Sigmoid colon (tissue), 7 donors: ENCODE results near the gene DDX59. TPM values are rescaled to one million over a fixed set of nuclear protein-coding genes. Genes with fewer than 3 reads are reported as not detected.
A peak's percentile ranks its signal among the peaks of the same experiment; 100 is the strongest.

Experiments used
- DNase-seq: peaks from one replicate; pipeline ENCODE4 v3.0.0-alpha.2; 2019
- H3K27ac ChIP-seq, 4 donors: fragments of 200-600 bp; sonication (generic); one replicate each; pipeline ENCODE4 v1.5.1; 2016 to 2019; ENCODE audit warnings: mild to moderate bottlenecking in 1 of 4
- H3K27me3 ChIP-seq, 3 donors: fragments of 200-600 bp; sonication (generic); one replicate each; pipeline ENCODE4 v1.5.1; 2019; ENCODE audit warnings: mild to moderate bottlenecking in 1 of 3
- H3K36me3 ChIP-seq, 4 donors: fragments of 200-600 bp; sonication (generic); one replicate each; pipeline ENCODE4 v1.5.1; 2016 to 2019
- H3K4me1 ChIP-seq, 4 donors: fragments of 200-600 bp; sonication (generic); one replicate each; pipeline ENCODE4 v1.5.1; 2017 to 2019
- H3K4me3 ChIP-seq, 4 donors: fragments of 200-600 bp; sonication (generic); one replicate each; pipeline ENCODE4 v1.5.1; 2017 to 2019; ENCODE audit warnings: mild to moderate bottlenecking in 2 of 4, moderate library complexity in 1 of 4
- H3K9me3 ChIP-seq, 4 donors: fragments of 200-600 bp in 3 of 4; sonication (generic) in 3 of 4; one replicate each; pipeline versions ENCODE4 v1.5.1 to v1.6.1; 2013 to 2019
- CTCF ChIP-seq, 4 experiments: fragments of 450-650 bp in 3 of 4; fragments of 200-600 bp in 1 of 4; IDR thresholded peaks; one replicate each; pipeline ENCODE4 v1.5.1; 2016 to 2019; ENCODE audit warnings: antibody characterized with exemption in 4 of 4, mild to moderate bottlenecking in 3 of 4, moderate library complexity in 2 of 4
- EP300 ChIP-seq, 4 donors: sonication (generic); formaldehyde crosslinking; IDR thresholded peaks; one replicate each; pipeline ENCODE4 v1.6.1; 2017; ENCODE audit warnings: antibody characterized with exemption in 4 of 4
- POLR2A ChIP-seq, 2 donors: fragments of 450-650 bp; IDR thresholded peaks; one replicate each; pipeline ENCODE4 v1.6.1; 2016; ENCODE audit warnings: antibody characterized with exemption in 2 of 2, mild to moderate bottlenecking in 2 of 2, moderate library complexity in 2 of 2
- POLR2AphosphoS5 ChIP-seq, 4 donors: sonication (generic); formaldehyde crosslinking; IDR thresholded peaks; one replicate each; pipeline ENCODE4 v1.6.1; 2017; ENCODE audit warnings: antibody characterized with exemption in 4 of 4
- WGBS, 2 donors: extraction: QIAGEN DNeasy Blood & Tissue Kit; methylation state at CpG; one replicate each; pipeline ENCODE4 v1.1.7; 2013; 5-methylcytosine and 5-hydroxymethylcytosine counted together
- intact Hi-C: fragments of 100-400 bp; cut with DNase I; formaldehyde crosslinking; loops from one replicate; pipeline ENCODE4 v1.15.1; 2023
- polyA plus RNA-seq, 3 donors: library from polyadenylated mRNA; stranded (reverse); fragments of 200-250 nt; gene quantifications; one replicate each; pipeline ENCODE4 v1.2.3, GENCODE V29; 2013
- total RNA-seq, 4 donors: library from RNA; depleted of rRNA; stranded (reverse); fragments of >200 nt; gene quantifications; one replicate each; pipeline ENCODE4 v1.1.0, GENCODE V29; 2016
- donor health status: healthy with polysubstance abuse.
- donor health status: Bipolar disorder and iron deficiency.
- donor health status: healthy.

The DDX59 gene
- total and polyA plus RNA-seq, 7 donors = 12.4 to 29.6 (median 26.8) TPM

DNA sequence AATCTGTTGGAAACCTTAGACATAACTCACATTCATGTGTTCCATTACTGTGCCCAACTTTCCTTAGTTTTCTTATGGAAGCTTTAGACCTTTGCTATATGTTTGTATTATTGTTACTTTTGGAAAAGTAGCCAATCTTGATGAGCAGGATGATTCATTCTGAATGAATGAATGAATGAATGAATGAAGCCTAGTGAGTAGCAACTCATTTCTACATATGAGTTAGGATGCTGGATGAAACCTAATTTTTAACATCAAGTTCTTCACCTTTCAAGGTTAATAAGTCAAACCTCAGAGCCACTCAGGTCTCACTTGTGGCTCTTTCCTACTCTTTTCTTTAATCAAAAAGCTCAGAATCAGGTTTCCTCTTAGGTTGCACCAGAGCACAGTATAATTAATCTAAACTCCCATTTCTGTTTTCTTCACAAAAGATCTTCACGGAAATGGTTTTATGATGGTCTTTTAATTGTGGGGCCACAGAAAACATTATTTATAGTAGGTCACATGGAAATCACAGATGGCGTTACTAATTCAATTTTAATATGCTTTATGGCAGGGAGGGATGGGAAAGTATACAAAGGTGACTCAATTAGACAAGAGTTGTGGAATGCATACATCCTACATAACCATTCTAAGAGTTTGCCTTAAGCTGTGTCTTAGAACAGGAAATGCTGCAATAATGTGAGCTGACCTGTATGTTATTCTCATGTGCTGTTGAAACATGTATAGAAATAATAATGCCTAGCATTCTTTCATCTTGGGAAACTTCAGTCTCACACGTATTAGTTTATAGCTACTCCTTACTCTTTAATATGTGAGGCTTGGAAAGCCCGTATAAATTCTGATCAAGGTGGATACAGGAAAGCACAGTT, 4.5 kb upstream of the DDX59 start:
- Histone ChIP-seq H3K4me3 (no peak overlapping the region), H3K27me3 (no peaks in the 10 kb centered on the region), H3K27ac (no peak overlapping the region), H3K36me3 (no peaks in the 10 kb centered on the region), H3K4me1 (peaks cover 6 to 10% (median 9%) of the 10 kb centered on the region in 4 donors), H3K9me3 (no peaks in the 10 kb centered on the region)
- 54 to 72% methylated on average over 4 of the region's 4 CpGs for WGBS, 2 donors
- intact Hi-C loops = no loop called here
- DNase-seq = no peak
- no peak for TF ChIP-seq CTCF (IDR thresholded peaks at IDR 0.05)
- TF ChIP-seq EP300 (IDR thresholded peaks at IDR 0.05) = no peak
- no peak for TF ChIP-seq POLR2A (IDR thresholded peaks at IDR 0.05)
- TF ChIP-seq POLR2AphosphoS5 (IDR thresholded peaks at IDR 0.05) = no peak

- Histone ChIP-seq H3K36me3 (peaks cover 0 to 3% (median 0%) of the 10 kb centered on the region in 4 donors), H3K4me1 (peaks cover 6 to 24% (median 17%) of the 10 kb centered on the region in 4 donors), H3K9me3 (no peaks in the 10 kb centered on the region), H3K27me3 (no peaks in the 10 kb centered on the region), H3K4me3 (no peak overlapping the region), H3K27ac (peak overlapping the region; percentile 95 to 100 (median 98))
- DNase-seq = no peak
- intact Hi-C loops = loop anchor here (2.0 kb wide), 1 partner anchor 131 kb away; no protein-coding TSS in a partner anchor
- WGBS, 2 donors = 93 to 95% methylated on average over 5 of the region's 5 CpGs
- TF ChIP-seq EP300 (IDR thresholded peaks at IDR 0.05) (no peak), CTCF (IDR thresholded peaks at IDR 0.05) (no peak), POLR2AphosphoS5 (IDR thresholded peaks at IDR 0.05) (no peak), POLR2A (IDR thresholded peaks at IDR 0.05) (no peak)
Measured at GRCh38 chr1:200671235-200671786, 1.6 kb upstream of the DDX59 start.

GRCh38 chr1:200670242-200671118, 773 bp upstream of the DDX59 start:
- Histone ChIP-seq H3K4me3 (peak overlapping the region; percentile 67 to 99 (median 79)), H3K9me3 (no peaks in the 10 kb centered on the region), H3K27ac (peak overlapping the region; percentile 95 to 100 (median 98)), H3K4me1 (peaks cover 6 to 27% (median 25%) of the 10 kb centered on the region in 4 donors), H3K36me3 (peaks cover 0 to 8% (median 3%) of the 10 kb centered on the region in 4 donors), H3K27me3 (no peaks in the 10 kb centered on the region)
- DNase-seq = no peak
- intact Hi-C loops = loop anchor here (1.0 to 2.0 kb wide), 3 partner anchors 50 to 132 kb away; partner anchors contain the start of gene KIF14
- TF ChIP-seq EP300 (IDR thresholded peaks at IDR 0.05) (peak in 1 of 4 donors; percentile 42), CTCF (IDR thresholded peaks at IDR 0.05) (no peak)
- 9 to 16% methylated on average over 14 of the region's 14 CpGs for WGBS, 2 donors

GRCh38 chr1:200668514-200669313, 993 bp downstream of the DDX59 start:
- peaks cover 6 to 30% (median 27%) of the 10 kb centered on the region in 4 donors for H3K4me1 ChIP-seq
- TF ChIP-seq EP300 (IDR thresholded peaks at IDR 0.05) = no peak
- TF ChIP-seq POLR2A (IDR thresholded peaks at IDR 0.05) = no peak
- TF ChIP-seq CTCF (IDR thresholded peaks at IDR 0.05) = no peak
- TF ChIP-seq POLR2AphosphoS5 (IDR thresholded peaks at IDR 0.05) = no peak

More at GRCh38 chr1:200668514-200669313, 993 bp downstream of the DDX59 start:
- no peaks in the 10 kb centered on the region for H3K9me3 ChIP-seq
- 9 to 32% methylated on average over 7 of the region's 7 CpGs for WGBS, 2 donors
- peaks cover 0 to 20% (median 4%) of the 10 kb centered on the region in 4 donors for H3K36me3 ChIP-seq
- peak overlapping the region; percentile 67 to 99 (median 79) for H3K4me3 ChIP-seq
- H3K27me3 ChIP-seq = no peaks in the 10 kb centered on the region
- no peak for DNase-seq
- intact Hi-C loops = no loop called here
- H3K27ac ChIP-seq = peak overlapping the region; percentile 95 to 100 (median 98)
